22Rv1 (cell line): Measurements from ENCODE around the gene GRIP2.

Experiments used
- ZFX ChIP-seq: fragments of 450-650 bp; IDR thresholded peaks from 2 replicates; pipeline ENCODE4 v1.6.1; 2017; ENCODE audit warnings: antibody characterized with exemption, borderline replicate concordance
- TF ChIP-seq, protein P1 (sequence below): fragments of 450-650 bp; IDR thresholded peaks from 2 replicates; pipeline ENCODE4 v1.5.1; 2017; ENCODE audit warnings: mild to moderate bottlenecking

DNA sequence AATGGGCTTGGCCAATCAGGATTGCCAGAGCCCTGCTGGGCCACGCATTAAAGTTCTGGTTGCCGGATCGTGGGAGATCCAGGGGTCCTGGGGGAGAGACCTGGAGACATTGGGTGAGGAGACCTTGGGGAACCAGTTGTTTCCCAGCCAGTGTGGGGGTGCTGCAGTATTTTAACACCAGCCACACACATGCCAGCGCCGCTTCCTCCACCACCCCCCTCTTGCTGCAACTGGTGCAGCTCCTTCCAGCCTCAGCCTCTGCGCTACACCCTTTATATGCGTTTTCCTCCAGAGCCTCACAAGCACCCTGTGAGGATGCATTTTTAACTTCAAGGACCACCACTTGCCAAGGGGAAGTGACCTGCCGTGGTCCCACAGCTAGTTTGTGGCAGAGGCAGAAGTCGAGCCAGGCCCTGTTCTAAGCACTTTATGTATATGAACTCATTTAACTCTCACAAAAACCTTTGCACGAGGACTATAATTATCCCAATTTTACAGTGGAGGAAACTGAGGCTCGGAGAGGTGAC, 29.4 kb upstream of the GRIP2 start:
- TF ChIP-seq, protein P1, sequence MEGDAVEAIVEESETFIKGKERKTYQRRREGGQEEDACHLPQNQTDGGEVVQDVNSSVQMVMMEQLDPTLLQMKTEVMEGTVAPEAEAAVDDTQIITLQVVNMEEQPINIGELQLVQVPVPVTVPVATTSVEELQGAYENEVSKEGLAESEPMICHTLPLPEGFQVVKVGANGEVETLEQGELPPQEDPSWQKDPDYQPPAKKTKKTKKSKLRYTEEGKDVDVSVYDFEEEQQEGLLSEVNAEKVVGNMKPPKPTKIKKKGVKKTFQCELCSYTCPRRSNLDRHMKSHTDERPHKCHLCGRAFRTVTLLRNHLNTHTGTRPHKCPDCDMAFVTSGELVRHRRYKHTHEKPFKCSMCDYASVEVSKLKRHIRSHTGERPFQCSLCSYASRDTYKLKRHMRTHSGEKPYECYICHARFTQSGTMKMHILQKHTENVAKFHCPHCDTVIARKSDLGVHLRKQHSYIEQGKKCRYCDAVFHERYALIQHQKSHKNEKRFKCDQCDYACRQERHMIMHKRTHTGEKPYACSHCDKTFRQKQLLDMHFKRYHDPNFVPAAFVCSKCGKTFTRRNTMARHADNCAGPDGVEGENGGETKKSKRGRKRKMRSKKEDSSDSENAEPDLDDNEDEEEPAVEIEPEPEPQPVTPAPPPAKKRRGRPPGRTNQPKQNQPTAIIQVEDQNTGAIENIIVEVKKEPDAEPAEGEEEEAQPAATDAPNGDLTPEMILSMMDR: no peak
- TF ChIP-seq ZFX: no peak
